Measurements from ENCODE around the gene MACC1.
"Not testable (repeated sequence)": the region's sequence is repeated elsewhere in the genome, so short reads cannot be mapped to it uniquely, and the experiment has no call there.

MACC1 gene

GRCh38 chr7:20131776-20132175 is 85.4 kb downstream of the MACC1 start:
- no peak for DNase-seq (ENCODE audit: low read depth, low spot score)

- DNase-seq (ENCODE audit: low read depth, low spot score) = no peak
Measured at GRCh38 chr7:20129920-20130319, 87.3 kb downstream of the MACC1 start.

GRCh38 chr7:20128001-20128400 is 89.2 kb downstream of the MACC1 start:
- DNase-seq (ENCODE audit: low read depth, low spot score) = no peak

DNA sequence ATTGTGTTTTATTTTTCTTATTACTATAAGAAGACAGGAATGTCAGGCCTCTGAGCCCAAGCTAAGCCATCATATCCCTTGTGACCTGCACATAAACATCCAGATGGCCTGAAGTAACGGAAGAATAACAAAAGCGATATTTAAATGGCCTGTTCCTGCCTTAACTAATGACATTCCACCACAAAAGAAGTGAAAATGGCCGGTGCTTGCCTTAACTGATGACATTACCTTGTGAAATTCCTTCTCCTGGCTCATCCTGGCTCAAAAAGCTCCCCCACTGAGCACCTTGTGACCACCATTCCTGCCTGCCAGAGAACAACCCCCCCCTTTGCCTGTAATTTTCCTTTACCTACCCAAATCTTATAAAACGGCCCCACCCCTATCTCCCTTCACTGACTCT is 91.1 kb downstream of the MACC1 start:
- not testable (repeated sequence) for DNase-seq (ENCODE audit: low read depth, low spot score)

DNA sequence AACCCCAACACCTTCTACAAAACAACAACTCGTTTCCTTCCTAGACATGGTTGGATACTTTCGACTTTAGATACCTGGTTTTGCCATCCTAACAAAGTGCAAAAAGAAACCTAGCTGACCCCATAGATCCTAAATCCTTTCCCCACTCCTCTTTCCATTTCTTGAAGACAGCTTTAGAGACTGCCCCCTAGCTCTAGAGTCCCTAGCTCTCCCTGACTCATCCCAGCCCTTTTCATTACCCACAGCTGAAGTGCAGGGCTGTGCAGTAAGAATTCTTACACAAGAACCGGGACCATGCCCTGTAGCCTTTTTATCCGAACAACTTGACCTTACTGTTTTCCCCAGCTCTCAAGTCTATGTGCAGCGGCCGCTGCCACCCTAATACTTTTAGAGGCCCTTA is 93.1 kb downstream of the MACC1 start:
- not testable (repeated sequence) for DNase-seq (ENCODE audit: low read depth, low spot score)

- DNase-seq (ENCODE audit: low read depth, low spot score) = not testable (repeated sequence)
Measured at GRCh38 chr7:20122653-20123316, 94.4 kb downstream of the MACC1 start.

DNA sequence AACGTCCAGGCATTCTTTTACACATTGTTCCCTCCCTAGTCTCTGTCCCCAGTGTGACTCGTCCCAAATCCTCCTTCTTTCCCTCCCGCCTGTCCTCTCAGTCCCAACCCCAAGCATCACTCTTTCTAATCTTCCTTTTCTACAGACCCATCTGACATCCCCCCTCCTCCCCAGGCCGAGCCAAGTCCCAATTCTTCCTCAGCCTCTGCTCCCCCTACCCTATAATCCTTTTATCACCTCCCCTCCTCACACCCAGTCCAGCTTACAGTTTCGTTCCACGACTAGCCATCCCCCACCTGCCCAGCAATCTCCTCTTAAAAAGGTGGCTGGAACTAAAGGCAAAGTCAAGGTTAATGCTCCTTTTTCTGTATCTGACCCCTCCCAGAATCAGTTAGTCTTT is 95.1 kb downstream of the MACC1 start:
- no peak for DNase-seq (ENCODE audit: low read depth, low spot score)

DNA sequence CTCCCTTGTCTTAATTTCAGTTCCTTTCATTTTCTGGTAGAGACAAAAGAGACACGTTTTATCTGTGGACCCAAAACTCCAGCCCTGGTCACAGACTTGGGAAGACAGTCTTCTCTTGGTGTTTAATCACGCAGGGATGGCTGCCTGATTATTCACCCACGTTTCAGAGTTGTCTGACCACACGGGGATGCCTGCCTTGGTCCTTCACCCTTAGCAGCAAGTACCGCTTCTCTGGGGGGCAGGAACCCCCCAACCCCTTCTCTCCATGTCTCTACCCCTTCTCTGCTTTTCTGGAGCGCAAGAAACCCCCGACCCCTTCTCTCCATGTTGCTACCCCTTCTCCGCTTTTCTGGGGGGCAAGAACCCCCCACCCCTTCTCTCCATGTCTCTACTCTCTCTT is 95.8 kb downstream of the MACC1 start:
- no peak for DNase-seq (ENCODE audit: low read depth, low spot score)

- DNase-seq (ENCODE audit: low read depth, low spot score) = peak; percentile 12
Measured at GRCh38 chr7:20120611-20121168, 96.5 kb downstream of the MACC1 start.

GRCh38 chr7:20116869-20117268 is 100.3 kb downstream of the MACC1 start:
- no peak for DNase-seq (ENCODE audit: low read depth, low spot score)

- no peak for DNase-seq (ENCODE audit: low read depth, low spot score)
Measured at GRCh38 chr7:20114468-20114867, 102.7 kb downstream of the MACC1 start.

DNA sequence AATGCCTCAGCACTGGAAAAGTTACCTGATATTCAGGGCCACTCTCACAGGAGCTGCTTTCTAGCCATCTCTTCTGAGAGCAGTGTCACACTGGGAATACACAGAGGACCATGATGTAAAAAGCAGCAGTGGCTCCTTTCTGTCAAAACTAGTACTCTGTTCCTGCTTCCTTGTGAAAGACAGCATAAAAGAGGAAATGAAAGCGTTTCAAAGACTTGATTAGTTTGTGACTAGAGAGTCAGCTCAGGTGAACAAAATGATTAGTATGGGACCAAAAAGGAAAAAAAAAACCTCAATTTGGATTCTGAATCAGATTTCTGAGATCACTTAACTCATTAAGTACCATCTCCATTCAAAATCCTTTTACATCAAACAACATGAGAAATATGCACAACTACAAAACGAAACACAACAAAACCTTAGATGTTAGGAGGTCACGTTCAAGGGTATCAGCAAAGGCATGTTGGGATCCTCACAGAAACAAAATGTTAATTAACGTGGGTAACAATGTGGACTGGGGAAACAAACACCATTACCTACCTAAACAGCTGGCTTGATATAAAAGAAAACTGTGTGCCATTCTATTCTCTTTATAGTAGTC is 103.7 kb downstream of the MACC1 start:
- DNase-seq (ENCODE audit: low read depth, low spot score) = no peak

DNA sequence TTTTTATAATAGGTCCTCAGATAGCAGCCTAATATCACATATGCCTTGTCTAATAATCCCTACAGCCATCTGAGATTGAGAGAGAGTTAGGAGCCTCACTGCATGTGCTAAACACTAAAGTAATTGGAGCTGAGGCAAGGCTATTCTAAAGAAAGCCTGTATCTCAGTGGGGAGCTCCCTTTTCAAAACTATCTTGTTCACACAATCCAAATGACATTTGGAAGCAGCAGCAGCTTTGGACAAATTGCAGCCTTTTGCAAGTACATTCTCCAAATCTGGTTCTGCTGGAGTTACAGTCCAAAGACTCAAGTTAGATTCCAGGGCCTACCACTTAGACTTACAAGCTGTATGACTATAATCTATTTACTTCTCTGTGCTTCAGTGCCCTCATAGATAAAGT is 104.5 kb downstream of the MACC1 start:
- DNase-seq (ENCODE audit: low read depth, low spot score) = no peak

- DNase-seq (ENCODE audit: low read depth, low spot score) = no peak
Measured at GRCh38 chr7:20111821-20112542, 105.2 kb downstream of the MACC1 start.

- DNase-seq (ENCODE audit: low read depth, low spot score) = no peak
Measured at GRCh38 chr7:20107582-20107981, 109.6 kb downstream of the MACC1 start.

DNA sequence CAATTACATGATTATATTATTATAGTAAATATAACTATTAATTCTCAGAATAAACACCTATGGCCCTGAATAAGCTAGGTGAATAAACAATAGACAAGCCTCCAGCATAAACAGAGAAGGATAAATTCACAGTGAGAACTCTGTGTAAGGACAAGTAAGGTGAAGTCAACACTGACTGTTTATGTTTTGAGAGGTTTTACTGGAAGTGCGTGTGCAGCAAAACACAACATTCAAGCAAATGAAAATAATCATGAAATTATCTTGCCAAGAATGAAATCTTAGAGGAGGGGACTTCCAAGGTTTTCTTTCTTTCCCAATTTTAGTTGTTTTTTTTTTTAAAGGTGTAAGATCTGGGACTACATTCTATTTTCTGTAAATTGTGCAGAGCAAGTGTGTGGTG is 112.5 kb downstream of the MACC1 start:
- no peak for DNase-seq (ENCODE audit: low read depth, low spot score)

DNA sequence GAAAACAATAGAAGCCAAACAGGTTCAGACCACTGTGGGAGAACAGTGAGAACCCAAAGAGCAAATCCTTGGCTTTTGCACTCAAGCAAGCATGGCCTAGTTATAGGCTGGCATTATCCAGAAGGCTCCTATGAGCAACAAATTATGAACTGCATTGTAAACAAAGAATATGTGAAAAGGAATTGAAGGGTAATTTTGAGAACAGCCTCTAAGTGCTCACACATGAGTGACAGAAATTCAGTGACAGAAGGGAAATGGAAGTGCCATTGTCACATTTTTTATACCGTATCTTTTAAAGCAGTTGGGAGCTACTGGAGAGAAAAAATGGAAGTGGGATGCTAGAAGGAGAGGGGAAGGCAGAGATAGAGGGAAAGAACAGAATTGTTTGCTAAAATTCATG is 114.2 kb downstream of the MACC1 start:
- no peak for DNase-seq (ENCODE audit: low read depth, low spot score)

DNA sequence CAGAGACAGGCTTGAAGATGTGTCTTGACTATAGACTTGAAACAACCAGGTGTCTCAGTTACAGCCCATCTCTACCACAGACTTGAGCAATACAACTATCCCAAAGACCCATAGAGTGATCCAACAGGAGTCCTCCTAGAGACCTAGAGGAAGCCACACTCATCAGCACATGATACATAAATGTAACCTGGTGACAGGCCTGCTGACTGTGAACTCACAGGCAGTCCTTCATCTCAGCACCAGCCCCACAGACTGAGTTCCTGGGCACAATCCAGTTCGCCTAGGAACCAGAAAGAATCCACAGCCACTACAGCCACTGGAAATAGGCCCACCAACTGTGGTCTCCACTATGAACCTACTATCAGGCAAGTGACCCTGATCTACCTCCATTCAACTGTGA is 121.3 kb downstream of the MACC1 start:
- no peak for DNase-seq (ENCODE audit: low read depth, low spot score)

- no peak for DNase-seq (ENCODE audit: low read depth, low spot score)
Measured at GRCh38 chr7:20095436-20095835, 121.7 kb downstream of the MACC1 start.

- no peak for DNase-seq (ENCODE audit: low read depth, low spot score)
Measured at GRCh38 chr7:20089431-20089830, 127.8 kb downstream of the MACC1 start.

- no peak for DNase-seq (ENCODE audit: low read depth, low spot score)
Measured at GRCh38 chr7:20085086-20085485, 132.1 kb downstream of the MACC1 start.
